ENCODE results near the gene CREM. TPM values are rescaled to one million over a fixed set of nuclear protein-coding genes. Genes with fewer than 3 reads are reported as not detected.

Gene CREM
- polyA plus RNA-seq, 1 of the 3 experiments (the other 2 are of a cell fraction), result 41.4 TPM

- TF ChIP-seq POLR2AphosphoS5 (IDR thresholded peaks at IDR 0.05; ENCODE audit: low read depth, low read length) (no peak), EZH2phosphoT487 (IDR thresholded peaks at IDR 0.05; ENCODE audit: borderline replicate concordance, low read depth) (no peak), MEF2A (IDR thresholded peaks at IDR 0.05; ENCODE audit: borderline replicate concordance, low read depth) (no peak)
Measured at GRCh38 chr10:35226507-35226906, 99.9 kb downstream of the CREM start (continued).

- CTCF ChIA-PET, result interaction anchor here (0.8 to 1.5 kb wide), 3 partner anchors 9 to 108 kb away, joined by 3 read pairs; no protein-coding TSS in a partner anchor
- no peak overlapping the region for H3K27ac ChIP-seq (ENCODE audit: low read depth in 2 of 2, low read length in 1 of 2)
Measured at GRCh38 chr10:35228058-35228457, 101.4 kb downstream of the CREM start.

GRCh38 chr10:35231646-35232045 is 105.0 kb downstream of the CREM start:
- Histone ChIP-seq H3K4me1 (ENCODE audit: control insufficient read depth in 1 of 2, insufficient read depth in 2 of 2, low read depth in 1 of 2, low read length in 1 of 2) (no peaks in the 10 kb centered on the region), H3K4me3 (ENCODE audit: low read depth in 2 of 2, low read length in 1 of 2) (no peak overlapping the region), H3F3A (replicated peaks; ENCODE audit: insufficient read depth) (no peaks in the 10 kb centered on the region), H3K9me3 (no peaks in the 10 kb centered on the region), H3K4me2 (no peak overlapping the region), H2AFZ (ENCODE audit: low read depth) (no peak overlapping the region), H4K20me1 (ENCODE audit: insufficient read depth) (no peaks in the 10 kb centered on the region), H3K9me2 (no peaks in the 10 kb centered on the region), H3K36me3 (replicated peaks in 1 of 2; ENCODE audit: control insufficient read depth in 1 of 2, insufficient read depth in 2 of 2, low read length in 1 of 2) (no peaks in the 10 kb centered on the region), H3K9ac (no peak overlapping the region), H3K27me3 (ENCODE audit: insufficient read depth) (no peaks in the 10 kb centered on the region), H3K79me2 (ENCODE audit: insufficient read depth) (no peaks in the 10 kb centered on the region), H3K27ac (ENCODE audit: low read depth in 2 of 2, low read length in 1 of 2) (no peak overlapping the region)
- ChIA-PET CTCF (interaction anchor here (0.7 kb wide), 1 partner anchor 40 kb away, joined by 5 read pairs; no protein-coding TSS in a partner anchor), POLR2A (no interaction called here)
- WGBS (ENCODE audit: low lambda C conversion rate), result 82% methylated on average over 4 of the region's 4 CpGs
- no peak for DNase-seq
- TF ChIP-seq MEF2A (IDR thresholded peaks at IDR 0.05; ENCODE audit: borderline replicate concordance, low read depth) (no peak), EZH2phosphoT487 (IDR thresholded peaks at IDR 0.05; ENCODE audit: borderline replicate concordance, low read depth) (no peak), FOXM1 (IDR thresholded peaks at IDR 0.05; ENCODE audit: low read depth) (no peak), ELF1 (IDR thresholded peaks at IDR 0.05) (no peak), REST (IDR thresholded peaks at IDR 0.05; ENCODE audit: low read depth, low read length) (no peak), EP300 (IDR thresholded peaks at IDR 0.05; ENCODE audit: borderline replicate concordance in 1 of 2, low read depth in 1 of 2, low read length in 1 of 2) (no peak), MXI1 (IDR thresholded peaks at IDR 0.05; ENCODE audit: low read depth, low read length) (no peak), PBX3 (IDR thresholded peaks at IDR 0.05) (no peak), CTCF (IDR thresholded peaks at IDR 0.05) (no peak), RCOR1 (IDR thresholded peaks at IDR 0.05; ENCODE audit: low read length) (no peak)

More at GRCh38 chr10:35228058-35228457, 101.4 kb downstream of the CREM start:
- H4K20me1 ChIP-seq (ENCODE audit: insufficient read depth), result no peaks in the 10 kb centered on the region
- no peaks in the 10 kb centered on the region for H3K27me3 ChIP-seq (ENCODE audit: insufficient read depth)
- TF ChIP-seq MEF2A (IDR thresholded peaks at IDR 0.05; ENCODE audit: borderline replicate concordance, low read depth), result no peak
- TF ChIP-seq TCF12 (IDR thresholded peaks at IDR 0.05), result no peak
- no peak for TF ChIP-seq MXI1 (IDR thresholded peaks at IDR 0.05; ENCODE audit: low read depth, low read length)
- peak; percentile 26; the same call in 1 of the 2 replicates for TF ChIP-seq CTCF (IDR thresholded peaks at IDR 0.05)
- no peak for TF ChIP-seq SMC3 (IDR thresholded peaks at IDR 0.05; ENCODE audit: low read depth, low read length)
- POLR2A ChIA-PET, result interaction anchor here (0.6 kb wide), 1 partner anchor 99 kb away, joined by 4 read pairs; no protein-coding TSS in a partner anchor
- H3K4me2 ChIP-seq, result no peak overlapping the region
- H3K9me2 ChIP-seq, result no peaks in the 10 kb centered on the region
- no peak overlapping the region for H2AFZ ChIP-seq (ENCODE audit: low read depth)
- no peaks in the 10 kb centered on the region for H3K4me1 ChIP-seq (ENCODE audit: control insufficient read depth in 1 of 2, insufficient read depth in 2 of 2, low read depth in 1 of 2, low read length in 1 of 2)
- no peak overlapping the region for H3K9ac ChIP-seq
- H3F3A ChIP-seq (replicated peaks; ENCODE audit: insufficient read depth), result no peaks in the 10 kb centered on the region
- no peaks in the 10 kb centered on the region for H3K36me3 ChIP-seq (replicated peaks in 1 of 2; ENCODE audit: control insufficient read depth in 1 of 2, insufficient read depth in 2 of 2, low read length in 1 of 2)
- H3K4me3 ChIP-seq (ENCODE audit: low read depth in 2 of 2, low read length in 1 of 2), result no peak overlapping the region
- H3K9me3 ChIP-seq, result no peaks in the 10 kb centered on the region
- no peaks in the 10 kb centered on the region for H3K79me2 ChIP-seq (ENCODE audit: insufficient read depth)
- no peak for DNase-seq
- 87% methylated on average over 1 of the region's 1 CpG for WGBS (ENCODE audit: low lambda C conversion rate)
